GM21528 (cell line): ENCODE measurements around the gene TAP1.

Experiments used
- ATAC-seq: cut with Tn5 transposase; IDR thresholded peaks from one replicate; pipeline ENCODE4 v1.9.1; 2021; ENCODE audit warnings: mild to moderate bottlenecking, moderate library complexity; ENCODE audit not compliant: unreplicated experiment, low FRiP score

The TAP1 gene

DNA sequence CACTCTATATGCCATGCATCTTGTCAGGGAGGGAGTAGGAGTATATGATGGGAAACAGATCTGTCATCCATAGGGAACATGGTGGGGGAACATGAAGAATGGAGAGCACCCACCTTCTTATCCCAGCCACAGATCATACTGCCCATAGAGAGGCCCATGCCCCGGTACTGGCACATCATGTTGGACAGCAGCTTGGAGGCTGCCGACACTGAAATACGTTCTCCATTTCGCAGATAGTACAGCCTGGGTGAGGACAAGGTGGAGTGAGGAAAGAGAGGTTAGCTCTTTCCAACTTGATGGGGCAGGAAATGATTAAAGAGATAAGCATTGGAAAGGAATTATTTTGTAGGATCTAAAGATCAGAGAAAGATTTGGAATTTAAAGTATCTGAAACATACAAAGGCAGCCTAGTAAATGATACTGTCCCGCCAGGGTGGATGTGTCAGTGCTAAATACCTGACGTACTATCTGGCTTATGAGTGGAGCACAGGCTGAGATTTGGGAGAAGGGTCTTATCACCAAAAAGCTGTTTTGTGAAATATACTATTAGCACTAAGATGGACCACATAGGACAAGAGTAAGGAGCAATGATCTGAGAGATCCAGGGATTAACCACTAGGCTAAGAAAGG lies 11.4 kb downstream of the TAP1 start:
- ATAC-seq: no peak

DNA sequence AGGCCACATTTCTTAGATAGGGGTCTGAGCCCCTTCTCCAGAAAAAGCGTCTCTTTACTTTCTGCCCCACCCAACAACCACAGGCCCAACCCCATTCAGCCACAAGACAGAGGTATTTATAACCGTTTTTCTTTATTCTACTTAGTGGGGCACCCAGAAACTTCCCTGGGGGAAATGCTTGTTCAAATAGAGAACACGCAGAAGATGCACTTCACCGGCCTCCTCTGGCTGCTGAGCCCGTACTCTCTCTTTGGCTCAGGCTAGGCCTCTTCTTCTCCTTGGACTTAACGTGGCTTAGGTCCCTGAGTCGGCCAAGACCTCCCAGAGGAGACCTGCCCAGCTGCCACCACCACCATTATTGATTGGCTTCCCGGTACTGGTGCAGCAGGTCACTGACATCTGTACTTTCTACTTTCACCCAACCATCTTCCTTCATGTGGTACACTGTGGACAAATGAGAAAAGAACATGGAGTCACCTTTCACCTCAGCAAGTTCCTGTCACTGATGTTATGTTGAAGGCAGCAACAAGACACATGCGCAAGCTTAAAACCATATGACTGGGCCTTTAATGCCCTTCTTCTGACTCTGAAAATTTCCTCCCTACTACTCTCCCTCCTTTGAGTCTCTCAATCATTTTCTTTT lies 12.8 kb downstream of the TAP1 start:
- ATAC-seq: no peak

DNA sequence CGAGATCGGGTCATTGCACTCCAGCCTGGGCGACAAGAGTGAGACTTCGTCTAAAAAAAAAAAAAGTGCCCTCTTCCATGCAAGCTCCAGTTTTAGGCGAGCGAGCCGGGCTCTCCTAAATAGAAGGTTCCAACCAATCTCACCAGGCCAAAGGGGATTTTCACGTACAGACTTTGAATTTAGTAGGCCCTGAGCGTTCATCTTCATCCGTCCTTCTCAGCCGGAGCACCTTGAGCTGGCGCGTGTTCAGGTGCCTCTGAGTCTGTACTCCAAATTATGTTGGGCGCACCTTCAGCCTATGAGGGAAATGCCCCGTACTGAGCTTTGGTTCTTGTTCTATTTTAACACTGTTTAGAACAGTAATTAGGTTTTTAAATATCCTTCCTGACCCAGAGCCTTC lies 14.1 kb downstream of the TAP1 start:
- ATAC-seq: no peak

DNA sequence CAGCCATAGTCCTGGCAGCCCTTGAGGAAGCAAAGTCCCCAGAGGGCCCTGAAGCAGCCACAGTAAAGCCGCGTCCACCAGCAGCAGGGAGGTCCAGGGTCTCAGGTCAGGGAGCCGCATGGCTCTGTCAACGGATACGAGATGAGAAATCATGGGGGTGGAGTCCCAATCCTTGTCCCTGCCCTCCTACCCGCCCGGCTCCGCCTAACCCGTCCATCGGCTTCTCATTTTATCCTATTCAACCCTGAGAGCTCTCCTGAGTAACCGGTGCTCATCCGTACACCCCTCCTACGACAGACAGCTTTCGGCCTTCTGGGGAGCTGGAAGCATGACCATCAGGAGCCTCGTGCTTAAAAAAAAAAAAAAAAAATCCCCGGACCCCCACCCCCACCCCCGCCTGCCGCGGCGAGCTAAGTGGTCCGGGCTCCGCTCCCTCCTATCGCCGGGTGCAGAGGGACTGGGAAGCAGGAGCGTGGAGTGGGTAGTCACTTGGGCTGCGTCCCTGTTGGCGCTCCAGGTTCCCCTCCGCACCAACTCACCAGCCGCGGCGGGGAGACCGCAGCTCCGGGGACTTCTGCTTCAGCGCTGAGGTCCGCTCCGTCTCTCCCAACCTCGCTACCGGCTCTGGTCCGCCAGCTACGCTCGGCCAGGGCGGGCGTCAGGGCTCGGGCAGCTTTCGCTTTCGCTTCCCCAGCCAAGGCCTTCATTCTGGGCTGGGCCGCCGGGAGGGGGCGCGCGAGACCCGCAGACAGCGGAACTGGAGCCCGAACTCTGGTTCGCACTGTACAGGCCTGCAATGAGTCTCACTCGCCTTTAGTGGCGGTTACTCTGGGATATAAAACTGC lies 15.2 kb downstream of the TAP1 start, which contains the start of gene TAP2:
TAP2 (minus strand) TSS at position 626 of the 845 bp plus-strand sequence; CDS start at position 120, 506 bp downstream.
- ATAC-seq: peak; percentile 59

DNA sequence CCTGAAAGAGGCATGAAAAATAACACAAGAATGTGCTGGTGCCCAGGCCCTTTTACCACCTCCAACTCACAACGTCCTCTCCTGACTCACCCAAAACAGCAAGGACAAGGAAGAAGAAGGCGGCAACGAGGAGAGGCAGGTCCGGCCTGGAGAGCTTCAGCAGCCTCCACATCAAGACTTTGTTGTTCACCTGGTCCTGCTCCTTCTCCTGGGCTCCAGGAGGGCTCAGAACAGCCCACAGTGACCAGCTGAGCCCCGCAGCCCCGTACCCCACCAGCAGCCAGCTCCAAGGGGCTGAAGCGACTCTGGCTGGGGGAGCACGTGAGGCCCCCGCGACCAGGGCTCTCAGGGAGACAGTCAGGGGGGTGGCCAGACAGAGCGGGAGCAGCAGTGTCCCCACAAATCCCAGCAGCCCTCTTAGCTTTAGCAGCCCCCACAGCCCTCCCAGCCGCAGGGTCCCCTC lies 15.8 kb downstream of the TAP1 start:
- peak; percentile 1 for ATAC-seq

DNA sequence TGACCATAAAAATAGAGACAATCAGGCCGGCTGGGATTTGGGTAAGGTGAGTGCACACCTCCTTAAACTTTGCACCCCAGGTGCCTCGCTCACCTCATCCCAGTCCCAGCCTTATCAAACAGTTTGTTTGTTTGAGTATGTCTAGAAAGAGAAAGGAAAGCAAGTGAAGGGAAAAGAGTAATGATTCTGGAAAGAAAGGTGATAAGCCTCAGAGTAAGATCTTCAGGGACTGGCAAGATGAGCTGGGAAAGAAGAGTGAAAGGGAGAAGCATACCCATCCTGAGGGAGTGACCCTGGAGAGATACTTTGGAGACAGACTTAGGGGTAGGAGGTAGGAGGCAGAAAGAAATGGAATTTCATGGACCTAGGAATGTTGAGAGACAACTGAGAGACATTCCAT lies 16.6 kb downstream of the TAP1 start:
- ATAC-seq: no peak

DNA sequence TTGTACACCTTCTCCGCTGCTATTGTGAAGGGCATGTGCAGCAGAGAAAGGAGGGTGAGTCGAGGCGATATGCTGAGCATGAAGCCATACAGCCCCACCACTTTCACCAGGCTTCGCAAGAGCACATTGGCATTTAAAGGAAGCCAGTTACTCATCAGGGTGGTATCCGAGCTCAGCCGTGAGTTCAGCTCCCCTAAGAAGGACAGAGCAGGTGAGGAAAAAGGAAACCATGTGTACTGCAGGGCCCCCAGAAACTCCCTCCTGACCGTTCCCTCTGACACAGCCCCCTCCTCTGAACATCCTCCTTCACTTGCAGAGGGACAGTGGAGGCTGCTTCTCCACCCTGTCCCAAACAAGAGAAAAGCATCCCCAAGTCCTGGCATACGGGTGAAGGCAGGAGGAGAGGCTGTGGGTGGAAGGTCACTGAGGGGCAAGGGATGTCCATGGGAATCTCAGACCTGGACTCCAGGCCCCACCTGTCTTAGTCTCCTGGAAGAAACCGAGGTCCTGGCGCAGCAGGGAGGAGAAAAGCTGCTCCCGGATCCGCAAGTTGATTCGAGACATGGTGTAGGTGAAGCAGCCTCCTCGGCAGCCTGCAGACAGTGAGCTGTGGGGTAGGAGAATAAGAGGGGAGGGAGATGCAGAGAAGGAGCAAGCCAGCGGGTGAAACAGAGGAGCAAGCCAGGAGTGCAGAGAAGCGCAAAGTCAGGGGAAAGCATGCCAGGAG lies 18.2 kb downstream of the TAP1 start:
- ATAC-seq: no peak

DNA sequence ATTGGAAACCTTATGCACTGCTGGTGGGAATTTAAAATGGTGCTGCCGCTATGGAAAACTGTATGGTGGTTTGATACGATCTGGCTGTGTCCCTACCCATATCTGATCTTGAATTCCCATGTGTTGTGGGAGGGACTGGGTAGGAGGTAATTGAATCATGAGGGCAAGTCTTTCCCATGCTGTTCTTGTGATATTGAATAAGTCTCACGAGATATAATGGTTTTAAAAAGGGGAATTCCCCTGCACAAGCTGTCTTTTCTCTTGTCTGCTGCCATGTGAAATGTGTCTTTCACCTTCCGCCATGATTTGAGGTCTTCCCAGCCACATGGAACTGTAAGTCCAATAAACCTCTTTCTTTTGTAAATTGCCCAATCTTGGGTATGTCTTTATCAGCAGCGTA lies 19.8 kb downstream of the TAP1 start:
- no peak for ATAC-seq

DNA sequence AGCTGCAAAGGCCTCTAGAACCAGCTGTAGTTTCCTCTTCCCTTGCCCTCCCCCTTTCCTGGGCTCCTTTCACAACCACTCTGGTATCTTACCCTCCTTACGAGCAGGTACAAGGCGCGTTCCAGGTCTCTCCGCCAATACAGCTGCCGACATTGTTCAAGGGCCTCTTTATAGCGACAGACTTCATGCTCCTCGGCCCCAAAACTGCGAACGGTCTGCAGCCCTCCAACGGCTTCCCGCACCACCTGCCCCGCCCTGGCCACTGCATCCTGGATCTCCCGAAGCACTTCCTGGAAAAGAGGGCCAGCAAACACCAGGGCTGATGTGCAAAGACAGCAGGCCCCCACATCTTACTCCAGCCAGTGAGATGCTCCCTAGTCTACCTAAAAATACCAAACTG lies 21.0 kb downstream of the TAP1 start:
- no peak for ATAC-seq

DNA sequence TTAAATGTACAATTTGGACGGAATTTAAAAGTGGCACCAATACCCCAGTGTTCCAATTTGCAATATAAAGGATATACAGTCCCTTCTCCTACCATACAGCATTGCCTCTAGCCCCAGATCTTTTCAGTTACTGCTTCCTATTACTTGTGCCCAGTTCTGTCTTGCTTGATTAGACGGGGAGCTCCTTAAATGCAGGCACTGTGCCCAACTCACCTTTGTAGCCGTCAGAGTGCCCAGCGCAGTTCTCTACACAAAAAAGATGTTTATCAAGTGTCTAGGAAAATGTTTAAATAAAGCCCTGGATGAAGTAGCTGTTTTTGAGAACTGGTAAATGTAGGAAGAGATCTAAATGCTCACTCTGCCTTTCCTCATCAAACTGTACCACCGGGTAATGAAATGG lies 22.6 kb downstream of the TAP1 start:
- no peak for ATAC-seq

DNA sequence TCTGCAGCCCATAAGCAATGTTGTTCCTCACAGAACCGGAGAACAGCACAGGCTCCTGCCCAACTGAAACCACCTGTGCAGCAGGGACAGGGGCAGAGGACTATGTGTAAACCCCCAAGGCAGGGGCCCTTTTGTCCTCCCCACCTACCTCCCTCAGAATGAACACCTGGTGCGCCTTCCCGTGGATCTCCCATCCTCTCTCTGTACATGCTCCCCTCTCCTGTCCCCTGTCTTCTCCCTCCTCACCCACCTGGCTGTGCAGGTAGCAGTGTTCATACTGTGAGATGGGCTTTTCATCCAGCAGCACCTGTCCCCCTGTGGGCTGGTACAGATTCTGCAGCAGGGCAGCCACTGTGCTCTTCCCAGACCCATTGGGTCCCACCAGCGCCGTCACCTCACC lies 23.5 kb downstream of the TAP1 start:
- ATAC-seq: no peak

DNA sequence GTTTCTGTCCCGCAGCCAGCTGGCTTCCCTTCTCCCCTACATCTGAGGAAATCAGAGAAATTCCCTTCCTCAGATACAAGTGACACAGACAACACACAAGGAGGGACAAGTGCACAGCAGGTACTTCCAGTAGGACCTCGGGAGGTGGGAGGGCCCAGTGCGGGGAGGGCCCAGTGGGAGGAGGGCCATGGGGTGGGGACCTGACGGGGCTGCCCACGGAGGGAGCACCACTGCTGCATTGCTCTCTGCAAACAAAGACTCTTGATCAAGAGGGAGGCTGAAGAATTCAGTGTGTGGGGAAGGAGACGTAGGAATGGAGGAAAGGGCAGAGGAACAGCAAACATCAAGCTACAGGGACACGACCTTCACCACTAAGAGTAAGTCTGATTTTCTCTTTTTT lies 24.0 kb downstream of the TAP1 start:
- no peak for ATAC-seq

DNA sequence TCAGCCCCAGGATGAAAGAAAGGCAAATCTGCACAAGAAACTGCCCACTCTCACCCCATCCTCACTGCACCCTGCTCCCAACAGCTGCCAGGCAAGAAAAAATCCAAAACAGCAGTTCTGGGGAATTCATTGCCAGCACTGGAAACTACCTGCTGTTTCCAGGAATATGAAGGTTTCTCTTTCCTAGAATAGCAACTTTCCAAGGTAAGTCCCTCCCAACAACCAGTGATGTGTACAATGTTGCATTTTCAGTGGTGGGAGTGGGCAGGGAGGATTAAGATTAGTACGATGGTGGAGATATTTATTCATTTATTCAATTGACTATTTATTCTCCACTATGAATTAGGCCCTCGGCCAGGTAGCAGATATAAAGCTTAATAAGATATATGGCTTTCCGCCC lies 26.5 kb downstream of the TAP1 start:
- no peak for ATAC-seq

DNA sequence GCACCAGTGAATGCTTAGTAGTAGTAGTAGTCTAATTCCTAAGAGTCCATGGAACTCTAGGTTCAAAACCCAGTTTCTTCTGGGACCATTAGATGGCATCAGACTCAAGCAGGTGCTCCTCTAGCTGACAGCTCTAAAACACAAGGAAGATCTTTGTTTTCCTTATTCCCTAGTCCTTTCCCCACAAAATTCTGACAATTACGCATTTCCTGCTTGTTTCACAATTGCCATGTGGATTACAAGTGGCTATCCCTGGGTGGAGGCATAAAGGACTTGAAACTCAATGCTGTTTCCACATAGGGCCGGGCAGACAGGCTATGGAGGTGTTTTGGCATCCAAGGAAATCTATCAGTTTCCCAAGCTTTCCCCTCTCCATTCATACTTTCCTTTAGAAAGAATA lies 27.5 kb downstream of the TAP1 start:
- no peak for ATAC-seq

DNA sequence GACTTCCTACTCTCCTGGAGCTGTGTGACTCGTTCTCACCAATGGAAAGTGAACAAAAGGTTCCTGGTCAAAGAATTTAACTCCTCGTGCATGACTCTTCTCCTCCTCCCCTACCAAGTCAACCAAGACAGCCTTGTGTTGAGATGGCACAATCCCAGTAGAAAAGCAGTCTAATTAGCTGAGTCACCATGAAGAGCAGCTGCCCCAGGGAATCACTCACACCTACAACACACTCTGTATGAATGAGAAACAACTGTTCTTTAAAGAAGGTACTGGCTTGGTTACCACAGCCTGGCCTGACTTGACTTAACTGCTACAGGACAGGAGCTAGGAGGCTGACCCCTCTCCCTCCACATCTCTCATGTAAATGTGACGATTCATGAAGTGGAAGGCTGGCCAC lies 33.8 kb downstream of the TAP1 start:
- ATAC-seq: no peak

DNA sequence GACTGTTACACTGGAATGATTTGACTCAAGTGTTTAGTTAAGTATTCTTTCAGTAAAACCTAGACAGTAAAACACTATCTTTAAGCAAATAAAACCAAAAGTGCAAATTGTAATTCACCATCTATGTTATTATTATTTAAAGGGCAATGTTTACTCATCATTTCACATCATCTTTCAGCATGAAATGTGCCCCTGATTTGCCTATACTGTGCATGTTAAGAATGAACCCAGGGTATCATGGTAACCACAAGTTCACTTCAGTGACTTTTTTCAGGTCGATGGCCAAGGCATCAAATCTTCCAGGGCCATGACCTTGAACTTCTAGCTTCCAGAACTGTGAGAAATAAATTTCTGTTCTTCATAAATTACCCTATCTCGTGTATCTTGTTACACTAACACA lies 34.6 kb downstream of the TAP1 start:
- ATAC-seq: no peak

DNA sequence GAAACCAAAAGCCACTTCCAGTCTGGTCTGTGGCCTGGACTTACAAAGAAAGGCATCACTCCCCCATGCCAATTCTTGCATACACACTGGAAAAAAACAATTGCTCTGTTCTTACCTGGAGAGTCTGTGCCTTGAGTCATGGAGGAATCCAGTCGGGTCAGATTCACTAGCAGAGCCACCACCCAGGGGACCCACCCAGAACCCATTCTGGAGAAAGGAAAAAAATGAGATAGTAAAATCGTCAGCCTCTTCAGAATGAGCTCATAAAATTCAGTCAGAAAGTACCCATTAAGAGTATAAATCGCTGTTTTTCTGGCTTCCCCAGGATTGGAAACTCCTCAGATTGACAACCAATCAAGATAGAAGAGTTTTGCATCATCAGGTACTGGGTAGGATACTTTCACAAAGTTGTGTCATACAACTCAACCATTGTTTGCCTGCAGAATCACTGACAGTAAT lies 36.7 kb downstream of the TAP1 start, which contains the start of gene HLA-DOB:
HLA-DOB (minus strand) TSS at position 257 of the 459 bp plus-strand sequence; CDS start at position 206, 51 bp downstream.
- no peak for ATAC-seq

DNA sequence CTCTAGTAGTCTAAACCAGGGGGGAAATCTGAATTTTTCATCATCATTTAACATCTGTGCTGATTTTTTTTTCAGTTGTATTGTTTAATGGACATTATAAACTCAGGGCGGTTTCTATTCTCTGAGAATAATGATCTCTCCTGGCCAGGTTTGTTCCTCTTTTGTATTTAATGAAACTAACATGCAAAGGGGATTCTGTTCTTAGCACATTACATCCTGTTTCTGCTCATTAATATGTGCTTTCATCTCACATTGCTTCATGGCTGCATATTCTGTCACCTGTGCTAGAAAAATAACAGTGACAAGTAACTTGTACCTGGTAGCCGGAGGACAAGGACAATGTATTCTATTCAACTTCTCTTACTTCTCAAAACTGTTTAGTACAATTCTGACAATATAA lies 37.5 kb downstream of the TAP1 start:
- ATAC-seq: no peak

DNA sequence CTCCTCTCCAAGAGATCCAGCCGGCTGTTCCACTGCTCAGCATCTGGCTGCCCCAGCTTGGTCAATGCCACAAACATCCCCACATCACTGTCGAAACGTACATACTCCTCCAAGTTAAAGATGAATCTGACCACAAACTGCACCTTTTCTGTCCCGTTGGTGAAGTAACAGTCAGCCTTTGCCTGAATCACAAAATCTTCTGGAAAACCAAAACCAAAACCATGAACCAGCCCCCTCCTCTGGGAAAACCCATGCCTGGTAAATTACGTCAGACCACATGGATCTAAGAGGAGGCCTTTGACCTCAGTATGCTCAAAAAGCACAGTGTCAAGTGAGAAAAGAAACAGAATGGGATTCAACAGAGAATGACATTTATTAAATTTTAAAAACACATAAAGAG lies 38.4 kb downstream of the TAP1 start:
- ATAC-seq: no peak

DNA sequence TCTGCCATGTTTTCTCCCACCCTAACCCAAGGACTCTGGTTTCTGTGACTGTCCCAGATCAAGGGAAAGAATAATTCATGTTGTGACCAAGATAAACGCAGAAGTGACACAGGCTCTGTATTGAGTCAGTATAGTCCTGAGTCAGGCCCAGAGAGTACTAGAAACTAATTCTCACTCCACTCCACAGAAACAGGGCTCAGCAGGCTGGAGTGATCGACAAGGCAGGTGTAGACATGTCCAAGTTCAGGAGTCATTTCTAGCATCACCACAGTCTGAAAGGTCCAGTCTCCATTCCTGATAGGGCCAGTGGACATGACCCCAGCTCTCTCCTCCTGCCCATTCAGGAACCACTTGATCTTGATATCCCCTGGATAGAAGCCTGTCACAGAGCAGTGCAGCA lies 39.4 kb downstream of the TAP1 start:
- no peak for ATAC-seq

DNA sequence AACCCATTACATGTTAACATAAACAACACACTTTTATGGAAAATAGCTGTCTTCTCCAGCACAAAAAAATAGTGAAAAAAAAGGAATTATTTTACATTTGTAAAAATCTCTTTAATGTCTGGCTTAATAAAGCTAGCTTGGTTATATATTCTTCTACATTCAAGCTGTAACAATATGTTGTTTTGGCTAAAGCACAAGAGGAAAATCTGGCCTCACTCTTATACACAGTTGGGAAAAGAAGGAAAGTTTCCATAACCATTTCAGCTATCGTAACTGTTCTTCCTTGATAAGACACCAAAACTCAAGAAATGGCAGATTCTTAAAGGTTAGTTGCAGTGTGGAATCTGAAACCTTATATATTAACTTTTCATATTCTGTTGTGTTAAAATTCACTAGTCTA lies 44.3 kb downstream of the TAP1 start:
- ATAC-seq: no peak
